SK-N-MC (cell line): ENCODE results near the gene GOLGA6A.
"Not testable (repeated sequence)": the region's sequence is repeated elsewhere in the genome, so short reads cannot be mapped to it uniquely, and the experiment has no call there.

Experiments
- DNase-seq: peaks from one replicate; pipeline ENCODE4 v3.0.0-alpha.2; 2011; ENCODE audit warnings: low read depth, low spot score
- H3K27ac ChIP-seq: fragments of 200-600 bp; sonication (generic); 2 replicates; pipeline ENCODE4 v1.5.1; 2016; ENCODE audit warnings: mixed run types
- H3K36me3 ChIP-seq: fragments of 200-600 bp; sonication (generic); 2 replicates; pipeline ENCODE4 v1.6.1; 2017; ENCODE audit warnings: antibody characterized with exemption, low read length, mixed read lengths; ENCODE audit not compliant: insufficient read depth
- H3K4me3 ChIP-seq: fragments of 200-600 bp; sonication (generic); 2 replicates; pipeline ENCODE4 v1.5.1; 2016
- H3K9ac ChIP-seq: fragments of 200-600 bp; sonication (generic); 2 replicates; pipeline ENCODE4 v1.8.0; 2017; ENCODE audit warnings: mixed run types, mixed read lengths; ENCODE audit not compliant: insufficient read length
- H3K9me3 ChIP-seq: fragments of 200-600 bp; sonication (generic); 2 replicates; pipeline ENCODE4 v1.6.1; 2017; ENCODE audit warnings: low read depth, mild to moderate bottlenecking, antibody characterized with exemption, low read length, moderate library complexity, mixed read lengths
- EZH2 ChIP-seq: fragments of 200-600 bp; sonication (generic); IDR thresholded peaks from one replicate; pipeline ENCODE4 v1.6.1; 2017; ENCODE audit warnings: antibody characterized with exemption
- FOXP2 ChIP-seq: optimal IDR thresholded peaks from 2 replicates; pipeline ENCODE3; 2011; ENCODE audit warnings: mild to moderate bottlenecking, moderate library complexity; ENCODE audit not compliant: insufficient read depth; ENCODE audit errors: extremely low read length, control extremely low read depth
- POLR2AphosphoS5 ChIP-seq: IDR thresholded peaks from 2 replicates; pipeline ENCODE4 v1.6.1; 2012; ENCODE audit warnings: mild to moderate bottlenecking, low read depth, low read length, borderline replicate concordance

The GOLGA6A gene

DNA sequence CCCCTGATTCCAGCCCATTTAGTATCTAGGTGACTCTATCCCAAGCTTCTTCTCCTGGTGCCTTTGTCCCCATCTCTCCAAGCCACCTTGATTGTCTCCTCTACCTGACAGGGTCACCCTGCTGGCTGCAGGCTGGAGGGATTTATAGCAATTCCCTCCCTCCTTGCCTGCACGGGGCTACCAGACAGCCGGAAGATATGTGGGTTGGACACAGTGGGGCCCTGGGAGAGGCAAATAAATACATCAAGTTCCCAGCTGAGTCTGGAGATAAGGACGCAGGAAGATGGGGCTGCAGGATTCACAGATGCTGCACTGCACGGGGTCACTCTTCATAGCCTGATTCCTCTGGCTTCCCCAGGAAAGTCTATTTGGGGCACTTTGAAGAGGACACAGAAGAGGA, 38.7 kb upstream of the GOLGA6A start:
- no peaks in the 10 kb centered on the region for H3K36me3 ChIP-seq
- no peaks in the 10 kb centered on the region for H3K9me3 ChIP-seq
- H3K4me3 ChIP-seq = no peak overlapping the region
- H3K9ac ChIP-seq = no peak overlapping the region
- H3K27ac ChIP-seq = no peak overlapping the region
- TF ChIP-seq POLR2AphosphoS5 = no peak
- TF ChIP-seq FOXP2 = no peak
- no peak for TF ChIP-seq EZH2
- no peak for DNase-seq

- H3K9me3 ChIP-seq = no peaks in the 10 kb centered on the region
- no peak overlapping the region for H3K9ac ChIP-seq
- no peak overlapping the region for H3K27ac ChIP-seq
- no peak for DNase-seq
- TF ChIP-seq FOXP2 (no peak), EZH2 (no peak)
- H3K4me3 ChIP-seq = no peak overlapping the region
- H3K36me3 ChIP-seq = no peaks in the 10 kb centered on the region
Measured at GRCh38 chr15:74120426-74120825, 38.1 kb upstream of the GOLGA6A start.

DNA sequence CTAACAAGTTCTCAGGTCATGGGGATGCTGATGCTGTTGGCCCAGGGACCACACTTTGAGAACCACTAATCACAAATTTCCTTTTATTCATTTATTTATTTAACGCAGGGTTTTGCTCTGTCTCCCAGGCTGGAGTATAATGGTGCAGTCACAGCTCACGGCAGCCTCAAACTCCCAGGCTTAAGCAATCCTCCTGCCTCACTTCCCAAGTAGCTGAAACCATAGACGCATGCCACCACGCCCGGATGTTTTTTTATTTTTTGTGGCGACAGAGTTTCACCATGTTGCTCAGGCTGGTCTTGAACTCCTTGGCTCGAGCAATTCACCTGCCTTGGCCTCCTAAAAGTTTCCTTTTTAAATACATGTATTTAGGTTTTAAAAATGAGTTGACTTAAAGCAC, 27.4 kb upstream of the GOLGA6A start:
- Histone ChIP-seq H3K9me3 (no peaks in the 10 kb centered on the region), H3K9ac (no peak overlapping the region), H3K4me3 (no peak overlapping the region), H3K36me3 (no peaks in the 10 kb centered on the region), H3K27ac (no peak overlapping the region)
- DNase-seq = no peak
- no peak for TF ChIP-seq FOXP2
- TF ChIP-seq EZH2 = no peak
- no peak for TF ChIP-seq POLR2AphosphoS5

- H3K9ac ChIP-seq, H3K4me3 ChIP-seq, DNase-seq, H3K36me3 ChIP-seq, H3K9me3 ChIP-seq, H3K27ac ChIP-seq: not testable (repeated sequence)
Measured at GRCh38 chr15:74108611-74109010, 26.3 kb upstream of the GOLGA6A start.

DNA sequence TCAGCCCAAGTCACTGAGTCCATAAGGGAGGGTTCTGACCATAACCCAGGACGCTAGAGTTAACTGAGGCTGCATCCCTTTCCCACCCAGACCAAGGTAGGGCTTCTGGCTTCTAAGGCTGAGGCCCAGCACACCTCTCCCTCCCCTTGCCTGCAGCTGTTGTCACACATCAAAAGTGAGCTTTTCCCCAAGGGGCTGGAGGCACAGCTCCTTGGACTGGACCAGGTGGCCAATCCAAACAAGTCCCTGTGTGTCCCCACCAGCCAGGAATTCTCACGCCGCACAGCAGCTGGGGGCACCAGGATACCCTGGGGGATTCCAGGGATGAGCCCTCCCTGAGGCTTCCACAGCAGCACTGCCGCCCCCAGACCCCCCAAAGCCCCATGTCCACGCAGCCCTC, 25.8 kb upstream of the GOLGA6A start:
- Histone ChIP-seq H3K9me3 (no peaks in the 10 kb centered on the region), H3K4me3 (no peak overlapping the region), H3K27ac (no peak overlapping the region), H3K9ac (no peak overlapping the region), H3K36me3 (no peaks in the 10 kb centered on the region)
- TF ChIP-seq FOXP2 (no peak), POLR2AphosphoS5 (no peak), EZH2 (no peak)
- DNase-seq = no peak

DNA sequence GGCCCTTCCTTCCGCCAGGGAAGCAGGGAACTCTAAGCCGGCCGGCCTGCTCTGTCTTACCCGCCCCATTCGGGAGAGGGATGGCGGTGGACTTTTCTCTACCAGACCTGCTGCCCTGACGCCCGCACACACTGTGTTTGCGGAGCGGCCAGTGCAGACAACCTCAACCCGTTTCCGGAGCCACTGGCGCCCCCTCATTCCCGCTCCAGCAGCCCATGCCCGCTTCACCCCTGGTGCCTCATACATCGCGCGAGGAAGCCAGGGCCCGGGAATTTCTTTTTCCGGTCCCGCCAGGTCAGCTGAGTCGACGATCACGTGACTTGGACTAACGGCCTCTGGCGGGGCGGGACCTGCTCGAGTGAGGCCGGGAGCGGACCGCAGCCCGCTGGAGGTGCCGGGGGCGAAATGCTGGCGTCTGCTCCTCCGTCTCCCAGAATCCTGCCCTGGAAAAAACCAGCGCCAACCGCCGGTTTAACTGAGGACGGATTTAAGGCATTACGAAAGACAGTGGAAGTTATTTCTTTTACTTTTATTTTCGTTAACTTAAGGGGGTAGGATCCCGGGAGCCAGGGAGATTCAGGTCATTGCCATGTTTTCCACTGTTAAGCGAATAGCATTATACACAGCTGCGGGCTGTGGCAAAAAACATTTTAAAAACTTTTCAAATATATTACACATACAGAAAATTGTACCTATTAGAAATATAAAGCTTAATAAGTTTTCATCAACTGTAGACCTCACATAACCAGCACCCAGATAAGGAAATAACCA, 17.8 kb upstream of the GOLGA6A start:
- H3K4me3 ChIP-seq, H3K9ac ChIP-seq, H3K9me3 ChIP-seq, DNase-seq, H3K27ac ChIP-seq, H3K36me3 ChIP-seq: not testable (repeated sequence)

GRCh38 chr15:74096753-74097474, 14.6 kb upstream of the GOLGA6A start:
- H3K36me3 ChIP-seq, H3K27ac ChIP-seq, H3K9ac ChIP-seq, DNase-seq, H3K4me3 ChIP-seq, H3K9me3 ChIP-seq: not testable (repeated sequence)

GRCh38 chr15:74095610-74096009, 13.3 kb upstream of the GOLGA6A start:
- not testable (repeated sequence) for H3K4me3 ChIP-seq, DNase-seq, H3K9ac ChIP-seq, H3K36me3 ChIP-seq, H3K9me3 ChIP-seq, H3K27ac ChIP-seq

GRCh38 chr15:74094567-74094966, 12.2 kb upstream of the GOLGA6A start:
- DNase-seq, H3K9ac ChIP-seq, H3K36me3 ChIP-seq, H3K27ac ChIP-seq, H3K4me3 ChIP-seq, H3K9me3 ChIP-seq: not testable (repeated sequence)

DNA sequence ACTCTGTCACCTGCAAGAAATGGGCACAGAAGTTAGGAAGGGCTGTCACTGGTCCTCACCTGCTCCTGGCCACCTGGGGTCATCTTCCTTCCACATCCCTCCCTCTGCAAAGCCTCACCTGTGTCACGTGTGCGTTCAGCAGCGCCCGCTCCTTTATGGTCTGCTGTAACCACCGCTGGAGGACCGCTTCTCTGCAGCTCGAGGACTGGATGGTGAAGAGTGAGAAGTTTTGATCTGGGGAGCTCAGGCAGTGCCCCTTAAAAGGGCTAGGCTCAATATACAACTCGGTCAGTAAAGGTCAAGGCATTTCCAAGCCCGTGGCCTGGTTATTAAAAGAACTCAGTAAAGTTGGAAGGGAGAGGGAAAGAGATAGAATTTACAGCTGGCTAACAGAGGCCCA, 6.6 kb downstream of the GOLGA6A start:
- not testable (repeated sequence) for H3K9ac ChIP-seq, H3K4me3 ChIP-seq, DNase-seq, H3K36me3 ChIP-seq, H3K9me3 ChIP-seq, H3K27ac ChIP-seq

DNA sequence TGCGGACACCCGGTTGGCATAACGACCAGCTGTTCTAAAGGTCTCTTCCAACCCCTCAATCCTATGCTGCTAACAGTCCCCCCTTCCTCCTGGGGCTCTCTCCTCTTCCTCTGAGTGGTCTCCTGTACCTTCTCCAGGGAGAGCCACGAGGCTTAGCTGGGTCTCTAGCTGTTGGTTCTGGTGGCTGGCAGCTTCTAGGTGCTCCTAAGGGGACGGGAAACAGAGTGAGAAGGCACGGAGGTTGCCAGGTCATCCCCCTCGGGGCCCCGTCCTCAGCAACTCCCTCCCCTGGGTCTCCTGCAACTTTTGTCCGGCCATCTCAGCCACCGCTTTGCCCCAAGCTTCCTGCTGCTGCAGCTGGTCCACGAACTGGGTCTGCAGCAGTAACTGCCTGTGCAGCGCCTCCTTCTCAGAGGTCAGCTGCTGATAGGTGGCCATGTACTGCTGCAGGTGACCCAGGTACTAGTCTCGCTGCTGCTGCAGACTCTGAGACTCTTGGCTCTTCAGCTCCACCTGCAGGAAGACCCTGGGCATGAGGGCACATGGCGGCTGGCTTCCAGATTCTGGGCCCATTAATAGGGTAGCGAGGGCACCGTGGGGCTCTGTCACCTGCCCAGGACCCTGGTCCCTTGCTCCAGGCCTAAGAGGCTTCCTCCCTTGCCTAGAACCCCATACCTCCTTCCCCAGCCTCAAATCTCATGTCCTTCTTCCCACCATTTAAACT, 9.6 kb downstream of the GOLGA6A start:
- not testable (repeated sequence) for H3K9me3 ChIP-seq, H3K36me3 ChIP-seq, H3K4me3 ChIP-seq, H3K27ac ChIP-seq, H3K9ac ChIP-seq, DNase-seq

GRCh38 chr15:74072132-74072531, 10.2 kb downstream of the GOLGA6A start:
- DNase-seq, H3K27ac ChIP-seq, H3K9me3 ChIP-seq, H3K9ac ChIP-seq, H3K4me3 ChIP-seq, H3K36me3 ChIP-seq: not testable (repeated sequence)

- H3K4me3 ChIP-seq, DNase-seq, H3K36me3 ChIP-seq, H3K9me3 ChIP-seq, H3K27ac ChIP-seq, H3K9ac ChIP-seq: not testable (repeated sequence)
Measured at GRCh38 chr15:74071645-74072044, 10.7 kb downstream of the GOLGA6A start.
